ENCODE results near the gene ANXA5. TPM values are rescaled to one million over a fixed set of nuclear protein-coding genes. Genes with fewer than 3 reads are reported as not detected.
"Not testable (repeated sequence)": the region's sequence is repeated elsewhere in the genome, so short reads cannot be mapped to it uniquely, and the experiment has no call there.

ANXA5 gene
- total and polyA plus RNA-seq, 9 of the 15 experiments (the other 6 are each of a cell fraction or from before 2014, with no cell fraction given), result 49.9 to 131 (median 84.5) TPM

DNA sequence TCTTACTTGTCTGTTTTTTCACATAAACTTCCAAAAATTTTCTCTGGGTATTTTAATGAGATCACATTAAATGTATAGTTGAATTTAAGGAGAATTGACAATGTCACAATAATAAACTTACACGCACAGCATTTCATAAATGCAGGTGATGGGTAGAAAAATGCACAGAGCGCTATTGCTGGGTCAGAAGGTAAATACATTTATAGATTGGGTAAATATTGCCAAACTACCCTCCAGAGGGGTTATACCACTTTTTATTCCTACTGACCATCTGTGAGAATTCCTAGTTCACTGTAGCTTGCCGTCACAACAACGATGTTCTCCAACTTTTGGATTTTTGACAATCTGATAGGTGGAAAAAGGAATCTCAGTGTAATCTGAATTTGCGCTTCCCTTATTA, 34.6 kb downstream of the ANXA5 start:
- TF ChIP-seq, protein P1, sequence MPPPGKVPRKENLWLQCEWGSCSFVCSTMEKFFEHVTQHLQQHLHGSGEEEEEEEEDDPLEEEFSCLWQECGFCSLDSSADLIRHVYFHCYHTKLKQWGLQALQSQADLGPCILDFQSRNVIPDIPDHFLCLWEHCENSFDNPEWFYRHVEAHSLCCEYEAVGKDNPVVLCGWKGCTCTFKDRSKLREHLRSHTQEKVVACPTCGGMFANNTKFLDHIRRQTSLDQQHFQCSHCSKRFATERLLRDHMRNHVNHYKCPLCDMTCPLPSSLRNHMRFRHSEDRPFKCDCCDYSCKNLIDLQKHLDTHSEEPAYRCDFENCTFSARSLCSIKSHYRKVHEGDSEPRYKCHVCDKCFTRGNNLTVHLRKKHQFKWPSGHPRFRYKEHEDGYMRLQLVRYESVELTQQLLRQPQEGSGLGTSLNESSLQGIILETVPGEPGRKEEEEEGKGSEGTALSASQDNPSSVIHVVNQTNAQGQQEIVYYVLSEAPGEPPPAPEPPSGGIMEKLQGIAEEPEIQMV (tag; conservative IDR thresholded peaks at IDR 0.05; ENCODE audit: low read depth), result no peak
- TF ChIP-seq ZZZ3 (IDR thresholded peaks at IDR 0.05), result no peak
- DNase-seq (ENCODE audit: extremely low read depth in 1 of 4, low spot score in 3 of 4) (no peak), FAIRE-seq (no peak), ATAC-seq (no peak)
- no peaks in the 10 kb centered on the region for H3K36me3 ChIP-seq (ENCODE audit: control insufficient read depth, insufficient read depth, low read length)
- no peak overlapping the region for H2AFZ ChIP-seq (ENCODE audit: low read depth, low read length)
- no peaks in the 10 kb centered on the region for H3K4me1 ChIP-seq (replicated peaks in 1 of 2; ENCODE audit: control insufficient read depth in 2 of 2, insufficient read depth in 2 of 2, low read length in 2 of 2)
- no peaks in the 10 kb centered on the region for H3K79me2 ChIP-seq (ENCODE audit: control insufficient read depth, insufficient read depth, low read length)
- H3K4me2 ChIP-seq (ENCODE audit: insufficient read depth, low read length), result no peak overlapping the region
- no peaks in the 10 kb centered on the region for H3K27me3 ChIP-seq (ENCODE audit: control insufficient read depth in 2 of 2, insufficient read depth in 2 of 2, low read length in 2 of 2)
- no peak overlapping the region for H3K27ac ChIP-seq (ENCODE audit: extremely low read depth, low read depth, low read length)
- no peak overlapping the region for H3K9ac ChIP-seq (ENCODE audit: insufficient read depth in 1 of 2, low read depth in 2 of 2, low read length in 2 of 2)
- no peaks in the 10 kb centered on the region for H4K20me1 ChIP-seq (replicated peaks; ENCODE audit: control insufficient read depth, insufficient read depth, low read length)
- BruUV-seq (replicated peaks), result no TSS peak
- in situ Hi-C loops (cut with MboI), result no loop called here
- no peaks in the 10 kb centered on the region for H3K9me3 ChIP-seq (replicated peaks; ENCODE audit: control insufficient read depth, insufficient read depth, low read depth, low read length)
- WGBS (ENCODE audit: insufficient coverage, low coverage, missing lambda C conversion rate), result 38% methylated on average over 5 of the region's 5 CpGs
- POLR2A ChIA-PET, result interaction anchor here (1.0 kb wide), 1 partner anchor 12 kb away, joined by 3 read pairs; no protein-coding TSS in a partner anchor
- intact Hi-C loops (cut with micrococcal nuclease), result no loop called here
- CTCF ChIA-PET (ENCODE audit: low intra/inter-chr PET ratio), result no interaction called here
- H3K4me3 ChIP-seq, result no peak overlapping the region
- H3K9me1 ChIP-seq (ENCODE audit: control insufficient read depth, insufficient read depth, low read length), result no peaks in the 10 kb centered on the region

DNA sequence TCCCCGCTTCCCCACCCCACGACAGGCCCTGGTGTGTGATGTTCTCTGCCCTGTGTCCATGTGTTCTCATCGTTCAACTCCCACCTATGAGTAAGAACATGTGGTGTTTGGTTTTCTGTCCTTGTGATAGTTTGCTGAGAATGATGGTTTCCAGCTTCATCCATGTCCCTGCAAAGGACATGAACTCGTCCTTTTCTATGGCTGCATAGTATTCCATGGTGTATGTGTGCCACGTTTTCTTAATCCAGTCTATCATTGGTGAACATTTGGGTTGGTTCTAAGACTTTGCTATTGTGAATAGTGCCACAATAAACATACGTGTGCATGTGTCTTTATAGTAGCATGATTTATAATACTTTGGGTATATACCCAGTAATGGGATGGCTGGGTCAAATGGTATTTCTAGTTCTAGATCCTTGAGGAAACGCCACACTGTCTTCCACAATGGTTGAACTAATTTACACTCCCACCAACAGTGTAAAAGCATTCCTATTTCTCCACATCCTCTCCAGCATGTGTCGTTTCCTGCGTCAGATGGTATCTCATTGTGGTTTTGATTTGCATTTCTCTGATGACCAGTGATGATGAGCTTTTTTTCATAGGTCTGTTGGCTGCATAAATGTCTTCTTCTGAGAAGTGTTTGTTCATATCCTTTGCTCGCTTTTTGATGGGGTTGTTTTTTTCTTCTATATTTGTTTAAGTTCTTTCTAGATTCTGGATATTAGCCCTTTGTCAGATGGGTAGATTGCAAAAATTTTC, 36.4 kb downstream of the ANXA5 start:
- ATAC-seq; H3K4me2 ChIP-seq (ENCODE audit: insufficient read depth, low read length); BruUV-seq (replicated peaks); H3K79me2 ChIP-seq (ENCODE audit: control insufficient read depth, insufficient read depth, low read length); intact Hi-C loops (cut with micrococcal nuclease); H3K9me1 ChIP-seq (ENCODE audit: control insufficient read depth, insufficient read depth, low read length); FAIRE-seq; H3K36me3 ChIP-seq (ENCODE audit: control insufficient read depth, insufficient read depth, low read length); H2AFZ ChIP-seq (ENCODE audit: low read depth, low read length); H3K4me1 ChIP-seq (replicated peaks in 1 of 2; ENCODE audit: control insufficient read depth in 2 of 2, insufficient read depth in 2 of 2, low read length in 2 of 2); H3K27me3 ChIP-seq (ENCODE audit: control insufficient read depth in 2 of 2, insufficient read depth in 2 of 2, low read length in 2 of 2); H3K27ac ChIP-seq (ENCODE audit: extremely low read depth, low read depth, low read length); CTCF ChIA-PET (ENCODE audit: low intra/inter-chr PET ratio); H3K9ac ChIP-seq (ENCODE audit: insufficient read depth in 1 of 2, low read depth in 2 of 2, low read length in 2 of 2); H3K4me3 ChIP-seq; DNase-seq (ENCODE audit: extremely low read depth in 1 of 4, low spot score in 3 of 4); in situ Hi-C loops (cut with MboI); POLR2A ChIA-PET; H3K9me3 ChIP-seq (replicated peaks; ENCODE audit: control insufficient read depth, insufficient read depth, low read depth, low read length); H4K20me1 ChIP-seq (replicated peaks; ENCODE audit: control insufficient read depth, insufficient read depth, low read length): not testable (repeated sequence)
- 9% methylated on average over 10 of the region's 10 CpGs for WGBS (ENCODE audit: insufficient coverage, low coverage, missing lambda C conversion rate)
- TF ChIP-seq ZNF146 (CRISPR knock-in tag; IDR thresholded peaks at IDR 0.05; ENCODE audit: unreplicated experiment), result peak; percentile 65
